ENCODE results near the gene PFKP. TPM values are rescaled to one million over a fixed set of nuclear protein-coding genes. Genes with fewer than 3 reads are reported as not detected.
A peak's percentile ranks its signal among the peaks of the same experiment; 100 is the strongest.

The PFKP gene
- total RNA-seq, 1 donor from 2014 or later = 52.3 TPM

DNA sequence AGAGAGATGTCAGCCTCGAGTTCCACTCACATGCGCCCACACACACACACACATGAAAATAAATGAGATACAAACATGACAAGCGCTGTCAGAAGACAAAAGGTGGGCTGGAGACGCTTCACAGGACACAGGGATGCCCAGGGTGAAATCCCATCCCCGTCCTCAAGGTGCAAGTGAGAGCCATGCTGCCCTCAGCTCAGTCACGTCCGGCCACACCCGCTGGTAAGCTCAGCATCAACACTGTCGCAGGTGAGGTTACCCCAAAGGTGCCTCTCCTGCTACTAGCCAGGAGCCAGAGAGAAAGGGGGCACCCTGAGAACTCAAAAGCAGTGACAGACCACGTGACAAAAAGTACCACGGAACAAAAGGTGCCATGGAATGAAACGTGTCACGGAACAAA is 83.0 kb downstream of the PFKP start:
- DNase-seq (ENCODE audit: low spot score) = no peak
- Mint-ChIP-seq H3K9me3 (ENCODE audit: unreplicated experiment) (no peaks in the 10 kb centered on the region), H3K4me3 (ENCODE audit: unreplicated experiment) (peak overlapping the region; percentile 44), H3K27me3 (ENCODE audit: unreplicated experiment) (no peaks in the 10 kb centered on the region), H3K36me3 (ENCODE audit: low read depth, unreplicated experiment) (peaks cover 43% of the 10 kb centered on the region), H3K4me1 (ENCODE audit: unreplicated experiment) (no peaks in the 10 kb centered on the region), H3K27ac (ENCODE audit: unreplicated experiment) (no peak overlapping the region)
- TF ChIP-seq, protein P1, sequence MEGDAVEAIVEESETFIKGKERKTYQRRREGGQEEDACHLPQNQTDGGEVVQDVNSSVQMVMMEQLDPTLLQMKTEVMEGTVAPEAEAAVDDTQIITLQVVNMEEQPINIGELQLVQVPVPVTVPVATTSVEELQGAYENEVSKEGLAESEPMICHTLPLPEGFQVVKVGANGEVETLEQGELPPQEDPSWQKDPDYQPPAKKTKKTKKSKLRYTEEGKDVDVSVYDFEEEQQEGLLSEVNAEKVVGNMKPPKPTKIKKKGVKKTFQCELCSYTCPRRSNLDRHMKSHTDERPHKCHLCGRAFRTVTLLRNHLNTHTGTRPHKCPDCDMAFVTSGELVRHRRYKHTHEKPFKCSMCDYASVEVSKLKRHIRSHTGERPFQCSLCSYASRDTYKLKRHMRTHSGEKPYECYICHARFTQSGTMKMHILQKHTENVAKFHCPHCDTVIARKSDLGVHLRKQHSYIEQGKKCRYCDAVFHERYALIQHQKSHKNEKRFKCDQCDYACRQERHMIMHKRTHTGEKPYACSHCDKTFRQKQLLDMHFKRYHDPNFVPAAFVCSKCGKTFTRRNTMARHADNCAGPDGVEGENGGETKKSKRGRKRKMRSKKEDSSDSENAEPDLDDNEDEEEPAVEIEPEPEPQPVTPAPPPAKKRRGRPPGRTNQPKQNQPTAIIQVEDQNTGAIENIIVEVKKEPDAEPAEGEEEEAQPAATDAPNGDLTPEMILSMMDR (IDR thresholded peaks at IDR 0.05; ENCODE audit: unreplicated experiment) = no peak

DNA sequence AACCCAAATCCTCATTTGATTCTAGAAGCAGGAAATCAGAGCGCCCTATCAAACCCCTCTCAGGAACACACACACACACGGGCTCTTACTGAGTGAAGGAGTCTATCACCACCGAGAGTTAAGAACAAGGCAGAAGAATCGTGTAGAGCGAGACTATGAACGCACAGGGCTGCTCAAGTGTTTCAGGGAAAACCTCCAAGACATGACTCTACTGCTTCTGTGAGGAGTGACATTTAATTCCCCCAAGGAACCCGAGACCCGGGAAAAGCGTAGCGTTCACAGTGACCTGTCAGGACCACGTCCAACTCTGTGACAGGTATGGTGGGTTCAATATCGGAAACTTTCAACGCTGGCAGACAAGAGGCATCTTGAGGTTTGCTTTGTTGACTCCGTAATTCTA is 83.6 kb downstream of the PFKP start:
- Mint-ChIP-seq H3K9me3 (ENCODE audit: unreplicated experiment) (no peaks in the 10 kb centered on the region), H3K27ac (ENCODE audit: unreplicated experiment) (no peak overlapping the region), H3K4me1 (ENCODE audit: unreplicated experiment) (no peaks in the 10 kb centered on the region), H3K27me3 (ENCODE audit: unreplicated experiment) (no peaks in the 10 kb centered on the region), H3K36me3 (ENCODE audit: low read depth, unreplicated experiment) (peaks cover 44% of the 10 kb centered on the region), H3K4me3 (ENCODE audit: unreplicated experiment) (no peak overlapping the region)
- TF ChIP-seq, protein P1 (IDR thresholded peaks at IDR 0.05; ENCODE audit: unreplicated experiment) = no peak
- no peak for DNase-seq (ENCODE audit: low spot score)

DNA sequence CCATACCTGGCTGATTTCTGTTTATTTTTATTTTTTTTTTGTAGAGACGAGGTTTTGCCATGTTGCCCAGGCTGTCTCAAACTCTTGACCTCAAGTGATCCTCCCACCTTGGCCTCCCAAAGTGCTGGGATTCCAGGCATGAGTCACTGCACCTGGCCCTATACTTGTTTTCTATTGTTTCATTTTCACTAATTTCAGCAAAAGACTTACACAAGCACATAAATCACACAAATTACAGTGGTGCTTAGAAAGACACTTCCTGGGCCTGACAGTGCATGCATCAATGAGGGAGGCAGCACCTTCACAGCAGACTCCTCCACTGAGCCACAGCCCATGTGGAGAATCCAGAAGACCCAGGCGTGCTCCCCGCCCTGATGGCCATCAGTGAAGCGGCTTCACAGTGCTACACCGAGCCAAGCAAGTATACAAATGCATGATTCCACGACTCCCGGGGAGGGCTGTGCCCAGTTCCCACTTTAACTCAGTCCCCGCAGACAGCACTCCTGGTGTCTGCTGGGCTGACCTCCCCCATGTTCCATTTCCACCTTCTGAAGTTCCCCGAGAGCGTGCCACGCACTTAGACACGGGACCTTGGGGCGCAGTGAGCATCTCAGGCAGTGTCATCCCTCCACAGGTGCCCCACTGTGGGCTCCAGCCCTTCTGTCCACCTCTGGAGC is 84.7 kb downstream of the PFKP start:
- no peak overlapping the region for H3K27ac Mint-ChIP-seq (ENCODE audit: unreplicated experiment)
- H3K9me3 Mint-ChIP-seq (ENCODE audit: unreplicated experiment) = no peaks in the 10 kb centered on the region
- H3K4me3 Mint-ChIP-seq (ENCODE audit: unreplicated experiment) = no peak overlapping the region
- DNase-seq (ENCODE audit: low spot score) = no peak
- no peaks in the 10 kb centered on the region for H3K4me1 Mint-ChIP-seq (ENCODE audit: unreplicated experiment)
- H3K27me3 Mint-ChIP-seq (ENCODE audit: unreplicated experiment) = no peaks in the 10 kb centered on the region
- H3K36me3 Mint-ChIP-seq (ENCODE audit: low read depth, unreplicated experiment) = peaks cover 42% of the 10 kb centered on the region
- TF ChIP-seq, protein P1 (IDR thresholded peaks at IDR 0.05; ENCODE audit: unreplicated experiment) = no peak

DNA sequence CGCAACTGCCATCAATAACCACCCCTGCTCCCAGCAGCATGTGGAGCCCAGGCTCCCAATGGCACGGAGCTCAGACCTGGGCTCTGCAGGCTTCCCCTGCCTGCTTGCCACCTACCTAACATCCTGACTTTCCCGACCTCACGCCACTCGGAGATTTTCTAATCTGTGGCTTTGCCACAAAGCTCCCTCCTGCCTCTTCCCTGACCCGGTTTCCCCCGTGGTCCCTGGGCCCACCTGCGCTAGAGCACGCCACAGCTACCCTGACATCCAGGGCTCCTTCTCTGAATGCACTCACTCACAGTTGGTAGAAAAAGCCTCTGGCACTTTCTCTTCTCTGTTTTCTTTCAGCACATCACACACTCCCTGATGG is 85.2 kb downstream of the PFKP start:
- Mint-ChIP-seq H3K27ac (ENCODE audit: unreplicated experiment) (no peak overlapping the region), H3K27me3 (ENCODE audit: unreplicated experiment) (no peaks in the 10 kb centered on the region), H3K4me3 (ENCODE audit: unreplicated experiment) (no peak overlapping the region), H3K9me3 (ENCODE audit: unreplicated experiment) (no peaks in the 10 kb centered on the region), H3K36me3 (ENCODE audit: low read depth, unreplicated experiment) (peaks cover 41% of the 10 kb centered on the region), H3K4me1 (ENCODE audit: unreplicated experiment) (no peaks in the 10 kb centered on the region)
- TF ChIP-seq, protein P1 (IDR thresholded peaks at IDR 0.05; ENCODE audit: unreplicated experiment) = no peak
- no peak for DNase-seq (ENCODE audit: low spot score)

DNA sequence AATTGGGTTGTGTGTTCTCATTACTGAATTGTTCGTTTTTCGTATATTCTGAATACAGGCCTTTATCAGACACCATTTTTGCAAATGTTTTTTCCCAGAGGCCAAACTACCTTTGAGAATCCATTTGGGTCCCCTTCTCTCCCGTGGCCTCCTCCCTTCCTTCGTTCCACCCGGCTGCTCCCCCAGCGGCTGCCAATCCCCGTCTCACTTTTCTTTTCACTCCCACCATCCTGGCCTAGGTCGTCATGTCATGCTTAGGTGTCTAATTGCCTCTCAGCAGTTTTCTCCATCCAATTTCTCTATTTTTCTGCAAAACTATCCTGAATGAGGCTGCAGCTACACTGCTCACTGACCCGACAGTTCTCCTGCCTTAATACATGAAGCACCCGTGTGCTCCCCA is 87.3 kb downstream of the PFKP start:
- Mint-ChIP-seq H3K9me3 (ENCODE audit: unreplicated experiment) (no peaks in the 10 kb centered on the region), H3K27me3 (ENCODE audit: unreplicated experiment) (no peaks in the 10 kb centered on the region), H3K27ac (ENCODE audit: unreplicated experiment) (peak overlapping the region; percentile 15), H3K4me1 (ENCODE audit: unreplicated experiment) (no peaks in the 10 kb centered on the region), H3K36me3 (ENCODE audit: low read depth, unreplicated experiment) (peaks cover 49% of the 10 kb centered on the region), H3K4me3 (ENCODE audit: unreplicated experiment) (peak overlapping the region; percentile 20)
- no peak for DNase-seq (ENCODE audit: low spot score)
- TF ChIP-seq, protein P1 (IDR thresholded peaks at IDR 0.05; ENCODE audit: unreplicated experiment) = no peak

All from endothelial cell (in vitro differentiated cells).